HG03175 (cell line): ENCODE measurements around the gene ANAPC2.
A peak's percentile ranks its signal among the peaks of the same experiment; 100 is the strongest.

Source experiments
- ATAC-seq: cut with Tn5 transposase; IDR thresholded peaks from one replicate; pipeline ENCODE4 v1.9.1; 2021; ENCODE audit warnings: mild to moderate bottlenecking, moderate library complexity; ENCODE audit not compliant: unreplicated experiment

Gene ANAPC2

DNA sequence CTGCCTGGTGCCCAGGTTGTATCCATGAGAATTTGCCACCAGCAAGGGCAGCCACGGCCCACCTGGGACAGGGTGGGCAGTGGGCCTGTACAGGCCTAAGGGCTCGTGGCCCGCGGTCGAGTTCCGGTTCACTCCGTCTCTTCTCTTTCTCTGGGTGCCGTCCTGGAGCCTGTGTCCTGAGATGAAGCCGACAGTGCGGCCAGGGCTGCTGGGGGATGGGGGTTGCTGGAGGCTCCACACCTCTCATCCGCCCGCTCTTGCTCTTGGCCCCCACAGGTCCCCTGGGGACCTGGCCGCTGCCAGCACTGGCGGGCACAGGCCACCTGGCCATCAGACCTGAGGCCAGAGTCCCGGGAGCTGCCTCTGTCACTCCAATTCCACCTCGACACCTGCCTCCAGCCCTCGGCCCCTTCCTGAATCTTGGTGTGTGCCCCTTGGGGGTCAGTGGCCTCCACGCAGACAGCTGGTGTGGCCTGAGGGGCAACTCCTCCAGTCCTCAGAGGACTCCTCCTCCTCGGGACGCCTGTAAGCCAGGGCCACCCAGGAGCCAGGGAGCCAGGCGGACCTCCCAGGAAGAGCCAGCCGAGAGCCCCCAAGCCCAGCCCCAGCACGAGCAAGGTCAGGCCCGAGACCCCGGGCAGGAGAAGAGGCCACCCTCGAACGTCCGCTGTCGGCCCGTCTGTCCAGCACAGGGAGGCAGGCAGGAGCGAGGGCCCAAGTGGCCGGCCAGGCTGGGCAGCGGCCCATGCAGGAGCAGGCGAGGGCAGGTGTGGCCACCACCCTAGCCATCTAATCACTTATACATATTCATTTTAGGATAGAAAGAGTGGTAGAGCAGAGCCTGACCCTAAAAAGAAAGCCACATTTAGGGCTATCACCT is 23.8 kb downstream of the ANAPC2 start:
- no peak for ATAC-seq

DNA sequence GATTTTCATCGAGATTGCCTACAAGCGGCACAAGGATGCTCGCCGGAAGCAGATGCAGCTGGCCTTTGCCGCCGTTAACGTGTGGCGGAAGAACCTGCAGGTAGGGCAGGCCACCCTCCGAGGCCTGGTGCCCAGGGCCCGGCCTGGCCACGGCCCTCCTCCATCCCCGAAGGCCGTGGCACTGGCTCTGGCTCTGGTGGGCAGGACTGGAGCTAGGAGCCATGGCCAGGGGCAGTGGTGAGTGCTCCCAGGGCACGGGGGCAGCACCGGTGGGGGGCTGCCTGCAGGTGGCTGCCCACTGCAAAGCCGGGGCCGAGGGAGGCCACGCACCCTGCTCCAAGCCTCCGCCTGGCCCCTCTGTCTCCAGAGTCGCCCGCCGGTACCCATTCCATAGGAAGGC is 24.6 kb downstream of the ANAPC2 start:
- no peak for ATAC-seq

DNA sequence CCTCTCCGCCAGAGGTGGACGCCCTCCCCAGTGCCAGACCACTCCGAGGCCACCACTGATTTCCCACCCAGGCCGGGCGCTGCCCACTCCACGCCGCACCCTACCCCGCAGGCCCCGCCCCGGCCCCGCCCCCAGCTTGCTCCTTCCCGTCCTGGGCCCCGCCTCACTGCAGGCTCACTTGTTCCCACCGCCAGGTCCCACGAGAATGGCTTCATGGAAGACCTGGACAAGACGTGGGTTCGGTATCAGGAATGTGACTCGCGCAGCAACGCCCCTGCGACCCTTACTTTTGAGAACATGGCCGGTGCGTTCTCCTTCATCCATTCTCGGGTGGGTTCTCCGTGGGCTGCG is 25.0 kb downstream of the ANAPC2 start:
- no peak for ATAC-seq

DNA sequence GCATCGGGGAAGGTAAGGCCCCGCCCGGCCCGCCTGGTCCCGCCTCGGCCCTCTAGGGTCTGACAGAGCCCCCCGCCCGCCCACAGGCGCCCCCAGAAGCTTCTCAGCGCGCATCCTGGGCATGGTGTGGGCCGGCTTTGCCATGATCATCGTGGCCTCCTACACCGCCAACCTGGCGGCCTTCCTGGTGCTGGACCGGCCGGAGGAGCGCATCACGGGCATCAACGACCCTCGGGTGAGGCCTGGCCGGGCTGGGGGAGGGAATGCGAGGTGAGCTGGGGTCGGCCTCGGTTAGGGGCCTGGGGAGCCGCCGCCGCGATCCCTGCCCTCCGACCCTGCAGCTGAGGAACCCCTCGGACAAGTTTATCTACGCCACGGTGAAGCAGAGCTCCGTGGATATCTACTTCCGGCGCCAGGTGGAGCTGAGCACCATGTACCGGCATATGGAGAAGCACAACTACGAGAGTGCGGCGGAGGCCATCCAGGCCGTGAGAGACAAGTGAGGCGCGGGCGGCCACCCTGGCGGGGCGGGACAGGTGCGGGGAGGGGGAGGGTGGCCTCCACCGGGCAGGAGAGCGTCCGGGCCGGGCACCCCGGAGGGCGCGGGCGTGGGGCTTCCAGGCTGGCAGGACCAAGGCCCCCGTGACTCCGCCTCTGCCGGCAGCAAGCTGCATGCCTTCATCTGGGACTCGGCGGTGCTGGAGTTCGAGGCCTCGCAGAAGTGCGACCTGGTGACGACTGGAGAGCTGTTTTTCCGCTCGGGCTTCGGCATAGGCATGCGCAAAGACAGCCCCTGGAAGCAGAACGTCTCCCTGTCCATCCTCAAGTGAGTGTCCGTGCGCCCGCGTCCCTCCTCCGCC is 25.6 kb downstream of the ANAPC2 start:
- no peak for ATAC-seq

DNA sequence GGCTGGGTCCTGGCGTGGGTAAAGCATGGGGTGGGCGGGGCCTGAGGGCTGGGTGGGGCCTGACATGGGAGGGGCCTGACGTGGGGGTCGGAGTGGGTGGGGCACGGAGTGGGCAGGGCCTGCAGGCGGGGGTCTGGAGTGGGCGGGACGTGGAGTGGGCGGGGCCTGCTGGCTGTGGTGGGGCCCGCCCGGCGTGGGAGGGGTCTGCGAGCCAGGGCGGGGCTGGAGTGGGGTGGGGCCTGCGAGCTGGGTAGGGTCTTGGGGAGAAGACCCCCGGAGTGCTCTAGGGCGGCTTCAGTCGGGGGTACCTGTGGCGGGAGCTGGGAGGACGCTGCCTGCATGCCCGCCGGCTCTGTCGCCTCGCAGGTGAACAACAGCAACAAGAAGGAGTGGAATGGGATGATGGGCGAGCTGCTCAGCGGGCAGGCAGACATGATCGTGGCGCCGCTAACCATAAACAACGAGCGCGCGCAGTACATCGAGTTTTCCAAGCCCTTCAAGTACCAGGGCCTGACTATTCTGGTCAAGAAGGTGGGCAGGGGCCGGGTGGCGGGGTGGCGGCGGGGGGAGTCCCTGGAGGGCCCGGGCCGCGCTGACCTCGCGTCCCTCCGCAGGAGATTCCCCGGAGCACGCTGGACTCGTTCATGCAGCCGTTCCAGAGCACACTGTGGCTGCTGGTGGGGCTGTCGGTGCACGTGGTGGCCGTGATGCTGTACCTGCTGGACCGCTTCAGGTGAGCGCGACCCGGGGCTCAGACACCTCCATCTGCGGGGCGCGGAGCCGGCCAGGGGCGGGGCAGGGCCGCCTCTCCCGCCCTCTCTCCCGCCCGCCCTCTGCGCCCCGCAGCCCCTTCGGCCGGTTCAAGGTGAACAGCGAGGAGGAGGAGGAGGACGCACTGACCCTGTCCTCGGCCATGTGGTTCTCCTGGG is 26.5 kb downstream of the ANAPC2 start:
- ATAC-seq: no peak

DNA sequence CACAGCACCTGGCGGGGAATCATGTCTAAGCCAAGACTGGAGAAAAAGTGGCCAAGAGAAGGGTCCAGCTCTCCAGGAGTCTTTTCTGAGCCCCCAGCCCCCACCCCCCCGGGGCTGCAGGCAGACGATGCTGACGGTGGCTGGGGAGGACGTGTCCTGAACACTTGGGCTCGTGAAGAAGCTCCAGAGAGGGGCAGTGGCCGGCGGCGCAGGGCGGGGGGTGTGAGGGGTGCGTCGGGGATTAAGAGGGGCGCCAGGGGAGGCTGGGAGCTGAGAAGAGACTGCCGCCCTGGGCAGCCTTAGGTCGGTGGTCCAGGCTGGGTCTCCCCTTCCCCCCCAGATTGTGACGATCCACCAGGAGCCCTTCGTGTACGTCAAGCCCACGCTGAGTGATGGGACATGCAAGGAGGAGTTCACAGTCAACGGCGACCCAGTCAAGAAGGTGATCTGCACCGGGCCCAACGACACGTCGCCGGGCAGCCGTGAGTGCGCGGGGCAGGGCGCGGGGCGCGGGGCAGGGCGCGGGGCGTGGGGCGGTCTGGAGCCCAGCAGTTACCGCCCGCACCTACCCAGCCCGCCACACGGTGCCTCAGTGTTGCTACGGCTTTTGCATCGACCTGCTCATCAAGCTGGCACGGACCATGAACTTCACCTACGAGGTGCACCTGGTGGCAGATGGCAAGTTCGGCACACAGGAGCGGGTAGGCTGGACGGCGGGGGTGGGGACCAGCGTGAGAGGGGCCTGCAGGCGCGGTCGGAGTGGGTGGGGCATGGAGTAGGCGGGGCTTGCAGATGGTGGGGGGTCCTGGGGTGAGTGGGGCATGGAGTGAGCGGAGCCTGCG is 27.4 kb downstream of the ANAPC2 start:
- no peak for ATAC-seq

DNA sequence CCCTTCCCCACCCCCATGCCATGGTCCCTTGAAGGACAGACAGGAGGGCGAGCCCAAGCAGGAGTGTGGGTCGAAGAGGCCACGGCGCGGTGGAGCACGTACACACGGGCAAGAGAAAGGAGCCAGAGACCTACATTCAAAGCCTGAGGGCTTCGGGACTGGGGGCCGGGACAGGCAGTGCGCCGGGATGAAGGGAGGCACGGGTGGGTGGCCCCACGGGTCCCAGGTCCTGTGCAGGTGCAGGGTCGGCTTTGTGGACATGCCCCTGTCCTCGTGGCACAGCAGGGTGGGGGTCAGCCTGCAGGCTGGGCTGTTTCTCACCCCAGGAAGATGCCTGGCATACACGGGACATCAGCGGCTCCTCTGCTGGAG is 28.3 kb downstream of the ANAPC2 start:
- ATAC-seq: no peak

DNA sequence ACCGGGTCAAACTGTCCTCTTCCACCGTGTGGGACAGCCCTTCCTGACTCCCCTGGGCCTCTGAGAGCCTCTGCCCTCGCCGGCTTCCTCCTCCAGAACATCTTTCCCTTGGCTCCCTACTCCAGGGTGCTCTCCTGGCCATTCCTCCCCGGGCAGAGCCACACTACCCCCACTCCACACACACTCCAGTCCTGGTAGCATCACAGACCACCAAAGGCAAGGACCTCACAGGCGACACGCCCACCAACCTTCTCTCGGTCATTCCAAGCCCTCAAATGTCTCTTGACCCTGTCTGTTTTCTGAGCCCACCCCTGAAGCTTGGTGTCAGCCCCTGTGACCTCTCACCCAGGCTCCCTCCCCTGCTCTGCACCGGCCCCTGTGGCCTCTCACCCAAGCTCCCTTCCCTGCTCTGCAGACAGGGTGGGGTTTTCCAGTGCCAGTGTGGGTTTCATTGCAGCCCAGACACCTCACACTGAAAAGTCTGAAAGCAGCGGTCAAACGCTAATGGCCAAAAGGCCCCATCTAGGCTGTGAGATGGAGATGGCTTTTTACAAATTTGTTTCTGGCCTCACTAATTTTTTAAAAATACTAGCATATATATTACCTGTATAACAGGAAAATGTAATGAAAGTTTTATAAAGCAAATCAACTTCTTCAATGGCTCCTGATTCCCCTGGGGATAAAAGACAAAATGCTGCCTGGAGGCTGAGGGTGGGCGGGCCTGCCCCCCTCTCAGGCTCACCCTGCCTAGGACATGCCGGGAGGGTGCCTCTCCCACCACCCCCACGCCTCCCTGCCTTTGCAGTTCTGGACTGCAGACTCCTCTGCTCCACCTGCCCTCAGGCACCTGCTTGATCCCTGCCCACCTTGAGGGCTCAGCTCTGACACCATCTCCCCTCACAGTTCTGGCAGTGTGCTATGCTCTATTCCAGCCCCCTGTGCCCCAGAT is 29.0 kb downstream of the ANAPC2 start:
- no peak for ATAC-seq

DNA sequence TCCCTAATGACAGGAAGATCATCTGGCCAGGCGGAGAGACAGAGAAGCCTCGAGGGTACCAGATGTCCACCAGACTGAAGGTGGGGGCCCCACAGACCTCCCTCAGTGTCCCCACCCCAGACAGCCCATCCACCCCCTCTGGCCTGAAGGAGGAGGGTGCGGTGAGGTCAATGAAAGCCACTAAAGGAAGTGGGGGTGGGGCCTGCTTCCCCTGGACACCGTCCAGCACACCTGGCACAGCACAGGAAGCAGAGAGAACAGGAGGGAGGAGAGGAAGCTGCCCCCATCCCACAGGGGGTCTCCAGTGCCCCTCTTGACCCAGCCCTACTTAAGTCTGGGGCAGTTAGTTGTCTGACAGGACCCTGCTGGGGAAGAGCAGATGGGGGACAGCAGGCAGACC is 29.7 kb downstream of the ANAPC2 start:
- ATAC-seq: no peak

DNA sequence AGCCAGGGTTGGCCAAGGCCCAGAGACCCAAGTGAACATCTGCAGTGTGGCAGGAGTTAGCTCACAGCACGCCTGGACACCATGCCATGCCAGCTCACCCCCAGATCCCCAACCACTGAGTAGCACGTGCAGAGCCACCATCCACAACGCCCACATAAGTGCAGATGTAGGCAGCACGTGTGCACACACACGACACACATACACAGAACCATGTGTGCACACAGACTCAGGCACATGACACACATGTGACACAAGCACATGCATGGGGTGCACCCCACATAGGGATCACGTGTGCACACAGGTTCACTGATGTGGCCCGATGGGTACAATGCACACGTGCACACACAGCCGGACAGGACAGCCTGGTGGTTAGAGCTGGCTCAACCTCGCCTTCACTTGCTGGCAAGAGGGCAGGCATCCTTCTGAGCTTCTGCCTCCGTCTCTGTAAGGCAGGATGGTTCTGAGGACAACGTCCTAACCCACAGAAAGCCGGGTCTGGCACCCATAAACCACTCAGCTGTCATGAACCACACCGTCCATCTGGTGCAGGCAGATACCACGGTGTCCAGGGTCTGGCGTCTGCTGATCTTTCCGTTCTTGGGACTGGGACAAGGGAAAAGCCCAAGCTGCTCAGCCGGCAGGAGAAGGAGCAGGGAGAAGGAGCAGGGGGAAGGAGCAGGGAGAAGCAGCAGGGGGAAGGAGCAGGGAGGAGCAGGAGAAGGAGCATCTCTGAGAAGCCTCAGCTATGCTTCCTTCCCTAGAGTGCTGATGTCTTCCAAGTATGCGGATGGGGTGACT is 30.5 kb downstream of the ANAPC2 start:
- no peak for ATAC-seq

DNA sequence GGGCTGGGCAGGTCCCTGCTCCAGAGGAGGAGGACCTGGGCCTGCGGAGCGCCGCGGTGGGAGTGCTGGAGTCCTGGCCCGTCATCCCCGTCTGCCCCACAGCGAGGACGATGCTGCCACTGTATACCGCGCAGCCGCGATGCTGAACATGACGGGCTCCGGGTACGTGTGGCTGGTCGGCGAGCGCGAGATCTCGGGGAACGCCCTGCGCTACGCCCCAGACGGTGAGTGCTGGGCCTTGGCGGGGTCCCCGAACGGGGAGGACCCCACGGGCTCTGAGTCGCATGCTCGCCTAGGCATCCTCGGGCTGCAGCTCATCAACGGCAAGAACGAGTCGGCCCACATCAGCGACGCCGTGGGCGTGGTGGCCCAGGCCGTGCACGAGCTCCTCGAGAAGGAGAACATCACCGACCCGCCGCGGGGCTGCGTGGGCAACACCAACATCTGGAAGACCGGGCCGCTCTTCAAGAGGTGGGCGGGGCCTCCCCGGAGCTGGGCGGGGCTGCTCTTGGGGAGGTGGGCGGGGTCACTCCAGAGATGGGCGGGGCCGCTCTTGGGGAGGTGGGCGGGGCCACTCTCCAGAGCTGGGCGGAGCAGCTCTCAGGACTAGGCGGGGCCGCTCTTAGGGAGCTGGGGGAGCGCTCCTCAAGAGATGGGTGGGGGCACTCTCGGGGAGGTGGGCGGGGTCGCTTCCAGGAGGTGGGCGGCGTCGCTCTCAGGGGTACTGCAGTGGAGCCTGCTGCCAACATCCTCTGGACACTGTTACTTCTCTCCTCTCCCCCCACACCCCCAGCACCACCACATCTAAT is 31.6 kb downstream of the ANAPC2 start:
- ATAC-seq: no peak

DNA sequence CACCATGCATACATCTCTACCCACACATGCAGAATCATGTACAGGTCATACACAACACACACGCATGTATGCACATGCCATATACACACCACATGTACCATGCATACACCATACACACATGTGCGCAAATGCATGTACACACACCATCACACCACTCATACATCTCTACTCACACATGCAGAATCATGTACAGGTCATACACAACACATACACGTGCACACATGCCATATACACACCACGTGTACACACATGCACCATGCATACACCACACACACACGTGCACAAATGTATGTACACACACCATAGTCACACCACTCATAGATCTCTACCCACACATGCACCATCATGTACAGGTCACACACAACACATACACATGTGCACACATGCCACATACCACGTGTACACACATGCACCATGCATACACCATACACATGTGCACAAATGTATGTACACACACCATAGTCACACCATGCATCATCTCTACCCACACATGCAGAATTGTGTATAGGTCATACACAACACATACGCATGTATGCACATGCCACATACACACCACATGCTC is 35.4 kb downstream of the ANAPC2 start:
- ATAC-seq: no peak

DNA sequence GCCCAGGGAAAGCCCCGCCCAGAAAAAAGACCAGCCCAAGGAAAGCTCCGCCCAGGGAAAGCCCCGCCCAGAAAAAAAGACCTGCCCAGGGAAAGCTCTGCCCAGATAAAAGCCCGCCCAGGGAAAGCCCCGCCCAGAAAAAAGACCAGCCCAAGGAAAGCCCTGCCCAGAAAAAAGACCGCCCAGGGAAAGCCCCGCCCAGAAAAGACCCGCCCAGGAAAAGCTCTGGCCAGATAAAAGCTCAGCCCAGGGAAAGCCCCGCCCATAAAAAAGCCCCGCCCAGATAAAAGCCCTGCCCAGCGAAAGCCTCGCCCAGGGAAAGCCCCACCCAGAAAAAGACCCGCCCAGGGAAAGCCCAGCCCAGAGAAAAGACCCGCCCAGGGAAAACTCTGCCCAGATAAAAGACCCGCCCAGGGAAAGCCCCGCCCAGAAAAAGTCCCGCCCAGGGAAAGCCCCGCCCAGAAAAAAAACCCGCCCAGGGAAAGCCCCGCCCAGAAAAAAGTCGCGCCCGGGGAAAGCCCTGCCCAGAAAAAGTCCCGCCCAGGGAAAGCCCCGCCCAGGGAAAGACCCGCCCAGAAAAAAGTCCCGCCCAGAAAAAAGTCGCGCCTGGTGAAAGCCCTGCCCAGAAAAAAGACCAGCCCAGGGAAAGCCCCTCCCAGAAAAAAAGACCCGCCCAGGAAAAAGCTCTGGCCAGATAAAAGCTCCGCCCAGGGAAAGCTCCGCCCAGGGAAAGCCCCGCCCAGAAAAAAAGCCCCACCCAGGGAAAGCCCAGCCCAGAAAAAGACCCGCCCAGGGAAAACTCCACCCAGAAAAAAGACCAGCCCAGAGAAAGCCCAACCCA is 37.5 kb downstream of the ANAPC2 start:
- peak; percentile 44 for ATAC-seq

DNA sequence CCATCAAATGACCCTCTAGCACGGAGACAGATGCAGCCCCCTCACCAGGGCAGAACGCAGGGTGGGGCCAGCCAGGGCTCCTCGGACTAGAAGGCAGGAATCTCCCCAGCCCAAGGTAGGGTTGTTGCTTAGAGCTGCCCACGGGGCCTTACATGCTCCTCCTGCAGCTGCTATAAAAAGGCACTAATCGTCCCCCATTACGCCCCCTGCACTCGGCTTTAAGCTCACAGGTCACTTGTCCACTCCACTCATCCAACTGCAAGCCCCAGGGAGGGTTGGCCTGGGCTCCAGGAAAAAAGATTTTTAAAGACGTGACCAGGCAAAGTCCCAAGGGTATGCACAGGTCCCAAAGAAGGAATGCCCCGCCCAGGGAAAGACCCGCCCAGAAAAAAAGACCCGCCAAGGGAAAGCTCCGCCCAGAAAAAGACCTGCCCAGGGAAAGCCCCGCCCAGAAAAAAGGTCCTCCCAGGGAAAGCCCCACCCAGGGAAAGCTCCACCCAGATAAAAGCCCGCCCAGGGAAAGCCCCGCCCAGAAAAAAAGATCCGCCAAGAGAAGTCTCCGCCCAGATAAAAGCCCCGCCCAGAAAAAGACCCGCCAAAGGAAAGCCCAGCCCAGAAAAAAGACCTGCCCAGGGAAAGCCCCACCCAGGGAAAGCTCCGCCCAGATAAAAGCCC is 38.3 kb downstream of the ANAPC2 start:
- ATAC-seq: peak; percentile 27

DNA sequence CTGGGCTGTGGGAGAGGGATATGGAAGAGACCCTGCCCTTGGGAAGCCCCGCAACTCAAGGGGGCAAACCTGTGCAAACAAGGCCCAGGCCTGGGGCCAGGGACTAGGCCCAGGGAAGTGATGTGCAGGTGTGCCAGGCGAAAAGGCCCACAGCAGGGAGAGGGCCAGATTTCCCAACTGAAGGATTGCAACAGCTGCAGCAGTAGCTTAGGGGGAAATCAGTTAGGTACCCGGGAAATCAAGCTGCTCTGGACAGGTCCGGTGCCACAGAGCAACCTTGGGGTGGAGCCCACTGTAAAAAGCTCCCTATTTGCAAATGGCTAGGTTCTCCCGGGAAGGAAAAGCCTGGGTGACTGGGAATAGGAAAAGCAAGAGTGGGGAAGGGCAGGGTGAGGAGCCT is 39.0 kb downstream of the ANAPC2 start:
- no peak for ATAC-seq

DNA sequence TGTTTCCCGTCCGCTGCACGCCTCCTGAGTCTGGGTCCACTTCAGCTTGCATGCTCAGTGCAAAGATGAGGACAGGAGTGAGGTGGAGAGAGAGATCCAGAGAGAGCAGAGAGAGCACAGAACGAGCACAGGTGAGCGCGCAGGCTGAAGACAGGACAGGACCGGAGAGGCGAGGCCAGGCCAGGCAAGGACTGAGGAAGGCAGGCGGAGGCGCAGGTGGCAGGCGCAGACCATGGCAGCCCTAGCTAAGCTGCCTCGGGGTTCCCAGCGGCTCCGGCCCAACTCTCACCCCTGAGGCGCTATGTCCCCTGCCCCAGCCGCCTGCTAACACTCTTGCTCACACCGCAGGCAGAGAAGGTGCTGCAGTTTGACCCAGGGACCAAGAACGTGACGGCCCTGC is 39.7 kb downstream of the ANAPC2 start:
- no peak for ATAC-seq
